Stomach (tissue), 9 donors: ENCODE data around the gene PCDHB11. TPM values are rescaled to one million over a fixed set of nuclear protein-coding genes. Genes with fewer than 3 reads are reported as not detected.
"Not testable (repeated sequence)": the region's sequence is repeated elsewhere in the genome, so short reads cannot be mapped to it uniquely, and the experiment has no call there.

Source experiments
- DNase-seq, 2 donors: peaks; one replicate each; pipeline versions ENCODE4 v3.0.0 to v3.0.0-alpha.2; 2013 to 2019
- H3K27ac ChIP-seq, 5 donors: fragments of 200-600 bp in 4 of 5; sonication (generic) in 4 of 5; one replicate each; pipeline ENCODE4 v1.5.1; 2013 to 2019; ENCODE audit warnings: mild to moderate bottlenecking in 1 of 5, moderate library complexity in 1 of 5
- H3K27me3 ChIP-seq, 3 donors: fragments of 200-600 bp; sonication (generic); one replicate each; pipeline ENCODE4 v1.5.1; 2017 to 2019; ENCODE audit warnings: mixed run types in 1 of 3
- H3K36me3 ChIP-seq, 4 donors: fragments of 200-600 bp; sonication (generic); 1 replicate in 3 of 4; 2 replicates in 1 of 4; pipeline ENCODE4 v1.5.1; 2016 to 2019
- H3K4me1 ChIP-seq, 4 donors: fragments of 200-600 bp; sonication (generic); one replicate each; pipeline ENCODE4 v1.5.1; 2016 to 2019
- H3K4me3 ChIP-seq, 4 donors: fragments of 200-600 bp; sonication (generic) in 3 of 4; one replicate each; pipeline ENCODE4 v1.5.1; 2016 to 2019; ENCODE audit warnings: mild to moderate bottlenecking in 1 of 4
- H3K9me3 ChIP-seq, 4 donors: fragments of 200-600 bp; sonication (generic); one replicate each; pipeline ENCODE4 v1.5.1; 2016 to 2019
- EP300 ChIP-seq: sonication (generic); formaldehyde crosslinking; IDR thresholded peaks from one replicate; pipeline ENCODE4 v1.6.1; 2017; ENCODE audit warnings: antibody characterized with exemption
- POLR2A ChIP-seq, 4 donors: fragments of 450-650 bp; IDR thresholded peaks; one replicate each; pipeline ENCODE4 v1.6.1; 2016; ENCODE audit warnings: antibody characterized with exemption in 4 of 4, control low read depth in 2 of 4, mild to moderate bottlenecking in 1 of 4, moderate library complexity in 1 of 4
- POLR2AphosphoS5 ChIP-seq, 3 donors: sonication (generic); formaldehyde crosslinking; IDR thresholded peaks; one replicate each; pipeline ENCODE4 v1.6.1; 2016; ENCODE audit warnings: antibody characterized with exemption in 3 of 3
- WGBS, 5 donors: extraction: QIAGEN DNeasy Blood & Tissue Kit in 3 of 5; methylation state at CpG; one replicate each; pipeline versions ENCODE4 v1.1.5 to v1.1.7; 2013 to 2018; 5-methylcytosine and 5-hydroxymethylcytosine counted together
- intact Hi-C: fragments of 100-400 bp; cut with DNase I; formaldehyde crosslinking; loops from one replicate; pipeline ENCODE4 v1.15.1; 2023; ENCODE audit warnings: low total_unique reads
- polyA plus RNA-seq, 3 donors: library from polyadenylated mRNA; stranded (reverse); fragments of 200-250 nt; gene quantifications; one replicate each; pipeline ENCODE4 v1.2.3, GENCODE V29; 2013
- total RNA-seq, 5 donors: library from RNA; depleted of rRNA; stranded (reverse); fragments of >200 nt; gene quantifications; one replicate each; pipeline versions ENCODE4 v1.1.0 to v1.2.3, GENCODE V29; 2014 to 2016
- TF ChIP-seq, protein P1 (sequence below), 7 experiments: fragments of 450-650 bp in 4 of 7; fragments of 200-600 bp in 3 of 7; sonication (generic) in 3 of 7; IDR thresholded peaks; one replicate each; pipeline ENCODE4 v1.5.1; 2016 to 2019; ENCODE audit warnings: antibody characterized with exemption in 7 of 7, control low read depth in 2 of 7, mild to moderate bottlenecking in 1 of 7
- donor health status: healthy with polysubstance abuse.
- donor health status: Bipolar disorder and iron deficiency.
- donor health status: healthy.

PCDHB11 gene
- total and polyA plus RNA-seq, 8 donors = 0.12 to 4.4 (median 0.97) TPM; not detected in 2

DNA sequence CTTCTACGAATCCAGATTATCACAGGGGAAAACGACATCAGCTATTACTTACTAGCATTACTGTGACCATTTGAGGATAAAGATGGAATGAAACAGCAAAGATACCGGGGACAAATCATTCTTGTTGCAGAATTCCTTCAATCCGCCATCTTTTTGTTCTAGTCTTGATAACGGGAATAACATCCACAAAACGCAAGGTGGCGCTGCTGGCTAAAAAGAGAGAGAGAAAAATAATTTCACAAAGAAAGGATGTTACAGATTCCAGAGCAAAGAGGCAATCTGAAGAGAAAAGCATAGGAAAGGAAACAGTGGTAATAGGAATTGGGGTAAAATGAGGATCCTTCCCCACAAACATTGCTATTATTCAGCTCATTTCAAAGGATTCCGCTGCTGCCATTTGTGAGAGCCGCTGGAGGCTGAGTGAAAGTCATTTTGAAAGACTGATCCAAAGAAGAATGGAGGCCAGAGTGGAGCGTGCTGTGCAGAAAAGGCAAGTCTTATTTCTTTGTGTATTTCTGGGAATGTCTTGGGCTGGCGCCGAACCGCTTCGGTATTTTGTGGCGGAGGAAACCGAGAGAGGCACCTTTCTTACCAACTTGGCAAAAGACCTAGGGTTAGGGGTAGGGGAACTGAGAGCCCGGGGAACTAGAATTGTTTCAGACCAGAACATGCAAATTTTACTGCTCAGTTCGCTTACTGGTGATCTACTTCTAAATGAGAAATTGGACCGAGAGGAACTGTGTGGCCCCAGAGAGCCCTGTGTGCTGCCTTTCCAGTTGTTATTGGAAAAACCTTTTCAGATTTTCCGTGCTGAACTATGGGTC, 26.8 kb upstream of the PCDHB11 start, which contains the start of gene PCDHB7:
Gene PCDHB7 (plus strand): TSS at position 264 of the 824 bp plus-strand sequence. CDS start 192 bp downstream, at position 456.
- no peak within 1 kb of the TSS for H3K4me3 ChIP-seq
- DNase-seq = peak in 1 of 2 donors; percentile 43
- 23 to 49% (median 33%) methylated on average over 20 of the region's 20 CpGs for WGBS, 5 donors
- H3K9me3 ChIP-seq = peaks cover 11 to 70% (median 65%) of the 10 kb centered on the region in 4 donors
- no peaks in the 10 kb centered on the region for H3K36me3 ChIP-seq
- TF ChIP-seq, protein P1, sequence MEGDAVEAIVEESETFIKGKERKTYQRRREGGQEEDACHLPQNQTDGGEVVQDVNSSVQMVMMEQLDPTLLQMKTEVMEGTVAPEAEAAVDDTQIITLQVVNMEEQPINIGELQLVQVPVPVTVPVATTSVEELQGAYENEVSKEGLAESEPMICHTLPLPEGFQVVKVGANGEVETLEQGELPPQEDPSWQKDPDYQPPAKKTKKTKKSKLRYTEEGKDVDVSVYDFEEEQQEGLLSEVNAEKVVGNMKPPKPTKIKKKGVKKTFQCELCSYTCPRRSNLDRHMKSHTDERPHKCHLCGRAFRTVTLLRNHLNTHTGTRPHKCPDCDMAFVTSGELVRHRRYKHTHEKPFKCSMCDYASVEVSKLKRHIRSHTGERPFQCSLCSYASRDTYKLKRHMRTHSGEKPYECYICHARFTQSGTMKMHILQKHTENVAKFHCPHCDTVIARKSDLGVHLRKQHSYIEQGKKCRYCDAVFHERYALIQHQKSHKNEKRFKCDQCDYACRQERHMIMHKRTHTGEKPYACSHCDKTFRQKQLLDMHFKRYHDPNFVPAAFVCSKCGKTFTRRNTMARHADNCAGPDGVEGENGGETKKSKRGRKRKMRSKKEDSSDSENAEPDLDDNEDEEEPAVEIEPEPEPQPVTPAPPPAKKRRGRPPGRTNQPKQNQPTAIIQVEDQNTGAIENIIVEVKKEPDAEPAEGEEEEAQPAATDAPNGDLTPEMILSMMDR (IDR thresholded peaks at IDR 0.05) = no peak
- TF ChIP-seq POLR2A (IDR thresholded peaks at IDR 0.05) = no peak
- TF ChIP-seq POLR2AphosphoS5 (IDR thresholded peaks at IDR 0.05) = no peak
- TF ChIP-seq EP300 = no peak
- H3K4me1 ChIP-seq = no peaks in the 10 kb centered on the region
- no peak within 1 kb of the TSS for H3K27ac ChIP-seq
- peaks cover 0 to 45% (median 13%) of the 10 kb centered on the region in 3 donors for H3K27me3 ChIP-seq
- intact Hi-C loops = no loop called here

GRCh38 chr5:141174291-141175104, 24.9 kb upstream of the PCDHB11 start:
- intact Hi-C loops, H3K4me3 ChIP-seq: not testable (repeated sequence)
- 37 to 61% (median 44%) methylated on average over 28 to 78 of the region's 79 CpGs for WGBS, 5 donors

DNA sequence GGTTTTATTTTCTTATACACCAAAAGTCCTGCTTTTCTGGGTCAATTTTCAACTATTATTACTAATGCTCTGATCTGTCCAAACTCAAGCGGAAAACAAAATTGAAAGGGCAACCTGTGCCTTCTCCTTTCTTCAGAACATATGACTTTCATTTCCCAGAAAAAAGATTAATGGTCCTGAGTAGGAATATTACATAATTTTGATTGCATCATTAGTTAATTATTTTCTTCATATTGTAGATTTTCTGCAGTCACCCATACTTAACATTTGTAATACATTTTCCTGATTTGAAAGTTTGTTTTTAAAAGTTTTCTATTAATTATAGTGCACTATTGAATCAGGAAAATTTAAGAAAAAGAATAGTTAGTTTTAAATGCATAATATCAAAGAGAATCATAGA, 23.5 kb upstream of the PCDHB11 start:
- peaks cover 0 to 62% (median 25%) of the 10 kb centered on the region in 3 donors for H3K27me3 ChIP-seq
- TF ChIP-seq, protein P1 (IDR thresholded peaks at IDR 0.05) = no peak
- H3K36me3 ChIP-seq = no peaks in the 10 kb centered on the region
- H3K27ac ChIP-seq = no peak overlapping the region
- 64 to 67% (median 65%) methylated on average over 1 of the region's 1 CpG for WGBS, 5 donors
- H3K4me1 ChIP-seq = no peaks in the 10 kb centered on the region
- intact Hi-C loops = no loop called here
- no peak overlapping the region for H3K4me3 ChIP-seq
- no peak for DNase-seq
- peaks cover 11 to 81% (median 77%) of the 10 kb centered on the region in 4 donors for H3K9me3 ChIP-seq

More at GRCh38 chr5:141174291-141175104, 24.9 kb upstream of the PCDHB11 start:
- H3K27ac ChIP-seq, DNase-seq, H3K4me1 ChIP-seq, H3K36me3 ChIP-seq: not testable (repeated sequence)
- Histone ChIP-seq H3K9me3 (peaks cover 11 to 74% (median 72%) of the 10 kb centered on the region in 4 donors), H3K27me3 (peaks cover 0 to 53% (median 24%) of the 10 kb centered on the region in 3 donors)

- 26 to 43% (median 33%) methylated on average over 13 to 14 of the region's 18 CpGs for WGBS, 5 donors
- Histone ChIP-seq H3K27me3 (peaks cover 0 to 68% (median 25%) of the 10 kb centered on the region in 3 donors), H3K9me3 (peaks cover 11 to 82% (median 79%) of the 10 kb centered on the region in 4 donors)
- DNase-seq, H3K4me3 ChIP-seq, H3K27ac ChIP-seq, H3K36me3 ChIP-seq, H3K4me1 ChIP-seq, intact Hi-C loops: not testable (repeated sequence)
Measured at GRCh38 chr5:141177577-141178191, 21.7 kb upstream of the PCDHB11 start, which contains the start of gene PCDHB8. PCDHB8 (plus strand) TSS chr5:141177790; CDS start chr5:141178035, 245 bp downstream.

DNA sequence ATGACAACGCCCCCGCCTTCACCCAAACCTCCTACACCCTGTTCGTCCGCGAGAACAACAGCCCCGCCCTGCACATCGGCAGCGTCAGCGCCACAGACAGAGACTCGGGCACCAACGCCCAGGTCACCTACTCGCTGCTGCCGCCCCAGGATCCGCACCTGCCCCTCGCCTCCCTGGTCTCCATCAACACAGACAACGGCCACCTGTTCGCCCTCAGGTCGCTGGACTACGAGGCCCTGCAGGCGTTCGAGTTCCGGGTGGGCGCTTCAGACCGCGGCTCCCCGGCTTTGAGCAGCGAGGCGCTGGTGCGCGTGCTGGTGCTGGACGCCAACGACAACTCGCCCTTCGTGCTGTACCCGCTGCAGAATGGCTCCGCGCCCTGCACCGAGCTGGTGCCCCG, 20.1 kb upstream of the PCDHB11 start:
- H3K4me3 ChIP-seq, H3K27ac ChIP-seq, intact Hi-C loops, H3K36me3 ChIP-seq, H3K4me1 ChIP-seq, DNase-seq: not testable (repeated sequence)
- 39 to 62% (median 46%) methylated on average over 26 to 34 of the region's 39 CpGs for WGBS, 5 donors
- peaks cover 9 to 83% (median 77%) of the 10 kb centered on the region in 4 donors for H3K9me3 ChIP-seq
- peaks cover 0 to 71% (median 25%) of the 10 kb centered on the region in 3 donors for H3K27me3 ChIP-seq

- H3K36me3 ChIP-seq, intact Hi-C loops, DNase-seq, H3K4me1 ChIP-seq, H3K27ac ChIP-seq, H3K4me3 ChIP-seq: not testable (repeated sequence)
- H3K9me3 ChIP-seq = peaks cover 8 to 83% (median 77%) of the 10 kb centered on the region in 4 donors
- H3K27me3 ChIP-seq = peaks cover 0 to 71% (median 20%) of the 10 kb centered on the region in 3 donors
- 29 to 66% (median 37%) methylated on average over 12 to 32 of the region's 32 CpGs for WGBS, 5 donors
Measured at GRCh38 chr5:141179876-141180275, 19.6 kb upstream of the PCDHB11 start.
